ENCODE results near the gene ARF6.

Gene ARF6

DNA sequence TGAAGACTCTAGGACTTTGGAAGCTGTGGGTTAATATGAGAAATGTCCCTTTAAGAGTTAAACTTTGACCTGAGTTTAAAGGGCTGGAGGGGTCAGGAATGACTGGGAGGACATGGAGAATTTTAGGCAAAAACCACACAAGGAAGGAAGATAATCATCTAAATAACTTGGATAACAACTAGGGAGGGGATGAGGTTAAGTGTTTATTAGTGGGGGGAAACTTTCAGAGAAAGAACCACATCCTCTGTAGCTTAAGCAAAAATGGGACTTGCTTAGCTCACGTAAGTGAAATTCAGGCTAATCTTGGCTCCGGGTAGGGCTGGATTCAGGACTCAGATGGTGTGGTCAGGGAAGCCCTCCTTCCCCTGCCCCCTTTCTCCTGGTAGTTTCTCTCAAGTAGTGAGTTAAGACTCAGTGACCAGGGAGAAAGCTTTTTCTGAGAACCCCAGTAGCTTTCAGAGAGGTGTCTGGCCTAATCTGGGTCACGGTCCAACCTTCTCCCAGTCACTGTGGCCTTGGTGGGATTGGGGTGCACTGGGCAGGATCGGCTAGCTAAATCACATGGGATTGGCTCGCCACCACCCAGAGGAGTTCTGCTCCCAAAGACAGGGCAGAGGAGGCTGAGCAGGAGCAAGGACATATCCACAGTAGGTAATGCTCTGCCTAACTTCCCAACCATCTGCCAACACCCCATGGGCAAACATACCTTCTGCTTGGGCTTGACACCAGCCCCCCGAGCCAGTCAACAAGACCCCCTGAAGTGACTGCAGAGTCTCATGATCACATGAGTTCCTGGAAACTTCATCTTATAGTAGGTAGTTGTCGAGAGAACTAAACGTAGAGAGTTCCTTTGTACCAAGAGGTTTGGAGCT, 52.8 kb downstream of the ARF6 start:
- no peak for FAIRE-seq

Measured in A204.1 (cell line).